Fibroblast of lung (primary cell): ENCODE measurements around the gene DNHD1.

Experiments
- EZH2 ChIP-seq: IDR thresholded peaks from 2 replicates; pipeline ENCODE4 v1.5.1; 2012; ENCODE audit warnings: low read length, control low read depth, mild to moderate bottlenecking; ENCODE audit errors: missing control alignments
- TF ChIP-seq, protein P1 (sequence below), 2 donors: IDR thresholded peaks in 1 of 2; conservative IDR thresholded peaks in 1 of 2; 1 replicate in 1 of 2; 2 replicates in 1 of 2; pipeline ENCODE4 v1.5.1; 2011 to 2012; ENCODE audit warnings: low read length in 2 of 2, control low read depth in 1 of 2, inconsistent platforms in 1 of 2, low read depth in 1 of 2, mild to moderate bottlenecking in 1 of 2

DNA sequence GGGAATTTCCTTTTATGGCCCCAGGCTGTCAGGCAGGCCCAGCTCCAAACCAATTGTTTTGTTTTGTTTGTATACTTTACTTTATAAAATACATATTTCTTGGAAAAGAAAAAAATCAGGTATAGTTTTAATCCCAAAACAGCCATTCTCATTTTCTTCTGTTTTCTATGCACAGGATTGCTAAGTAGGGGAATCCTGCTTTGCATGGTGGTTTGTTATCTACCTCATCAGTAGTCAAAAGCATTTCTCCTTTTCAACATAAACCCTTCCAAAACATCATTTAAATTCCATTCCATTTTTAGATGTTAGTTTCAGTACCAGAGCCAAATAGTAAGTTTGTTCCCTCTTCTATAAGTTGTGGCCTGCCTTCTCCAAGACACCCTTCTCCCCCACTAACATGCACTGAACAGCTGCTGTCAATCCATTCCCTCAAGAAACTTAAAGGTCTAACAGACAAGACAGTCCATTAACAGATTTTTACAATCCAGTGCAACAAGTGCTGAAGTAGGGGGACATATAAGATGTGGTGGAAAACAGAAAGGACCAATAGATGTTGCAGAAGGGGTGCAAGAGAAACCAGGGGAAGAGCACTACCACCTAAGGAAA is 110.2 kb downstream of the DNHD1 start:
- TF ChIP-seq, protein P1, sequence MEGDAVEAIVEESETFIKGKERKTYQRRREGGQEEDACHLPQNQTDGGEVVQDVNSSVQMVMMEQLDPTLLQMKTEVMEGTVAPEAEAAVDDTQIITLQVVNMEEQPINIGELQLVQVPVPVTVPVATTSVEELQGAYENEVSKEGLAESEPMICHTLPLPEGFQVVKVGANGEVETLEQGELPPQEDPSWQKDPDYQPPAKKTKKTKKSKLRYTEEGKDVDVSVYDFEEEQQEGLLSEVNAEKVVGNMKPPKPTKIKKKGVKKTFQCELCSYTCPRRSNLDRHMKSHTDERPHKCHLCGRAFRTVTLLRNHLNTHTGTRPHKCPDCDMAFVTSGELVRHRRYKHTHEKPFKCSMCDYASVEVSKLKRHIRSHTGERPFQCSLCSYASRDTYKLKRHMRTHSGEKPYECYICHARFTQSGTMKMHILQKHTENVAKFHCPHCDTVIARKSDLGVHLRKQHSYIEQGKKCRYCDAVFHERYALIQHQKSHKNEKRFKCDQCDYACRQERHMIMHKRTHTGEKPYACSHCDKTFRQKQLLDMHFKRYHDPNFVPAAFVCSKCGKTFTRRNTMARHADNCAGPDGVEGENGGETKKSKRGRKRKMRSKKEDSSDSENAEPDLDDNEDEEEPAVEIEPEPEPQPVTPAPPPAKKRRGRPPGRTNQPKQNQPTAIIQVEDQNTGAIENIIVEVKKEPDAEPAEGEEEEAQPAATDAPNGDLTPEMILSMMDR (conservative IDR thresholded peaks at IDR 0.05 in 1 of 2, IDR thresholded peaks at IDR 0.05 in 1 of 2; ENCODE audit: low read depth in 1 of 2, low read length in 2 of 2), result no peak
- no peak for TF ChIP-seq EZH2
